ENCODE measurements around the gene ANKRD13C.

ANKRD13C gene

DNA sequence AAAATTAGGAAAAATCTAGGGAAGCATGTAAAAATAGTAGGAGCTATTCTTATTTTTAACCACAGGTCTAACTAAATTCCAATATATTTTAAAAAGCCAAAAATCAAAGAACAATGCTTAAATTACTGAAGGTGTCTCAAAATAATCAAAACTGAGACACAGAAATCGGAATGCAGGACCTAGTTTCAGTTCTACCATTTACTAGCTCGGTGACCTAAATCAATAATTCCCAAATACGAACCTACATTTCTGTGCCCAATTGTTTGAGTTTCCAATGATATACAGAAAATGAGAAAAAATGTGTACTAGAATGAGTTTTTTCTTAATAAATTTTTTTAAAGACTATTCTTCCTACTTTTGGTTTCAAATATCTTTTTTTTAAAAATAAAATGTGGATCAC, 37.4 kb downstream of the ANKRD13C start:
- no peak for DNase-seq (ENCODE audit: low read depth in 1 of 2, low spot score in 1 of 2)
- no peak for TF ChIP-seq JUND (IDR thresholded peaks at IDR 0.05; ENCODE audit: low read depth)
- in situ Hi-C loops (cut with HindIII; ENCODE audit: low pct_unique_long_range_greater_than_20kb, low sequenced_read_pairs), result no loop called here

DNA sequence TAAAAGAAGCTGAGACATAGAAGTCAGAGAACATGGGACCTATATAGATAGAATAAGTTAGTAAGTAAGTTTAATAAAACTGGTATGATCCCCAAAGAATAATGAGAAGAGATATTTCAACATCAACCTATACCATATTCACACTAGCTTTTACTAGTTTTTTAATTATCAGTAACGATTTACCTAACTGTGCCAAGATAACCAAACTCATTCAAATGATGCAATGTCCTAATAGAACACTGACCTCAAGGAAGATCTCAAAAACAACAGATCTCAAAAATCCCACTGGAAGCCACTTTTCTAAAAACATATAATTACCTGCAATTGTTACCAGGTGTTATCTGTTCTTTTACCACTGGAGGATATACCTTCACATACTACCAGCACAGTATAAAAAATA, 38.7 kb downstream of the ANKRD13C start:
- TF ChIP-seq JUND (IDR thresholded peaks at IDR 0.05; ENCODE audit: low read depth), result no peak
- in situ Hi-C loops (cut with HindIII; ENCODE audit: low pct_unique_long_range_greater_than_20kb, low sequenced_read_pairs), result no loop called here
- DNase-seq (ENCODE audit: low read depth in 1 of 2, low spot score in 1 of 2), result no peak

DNA sequence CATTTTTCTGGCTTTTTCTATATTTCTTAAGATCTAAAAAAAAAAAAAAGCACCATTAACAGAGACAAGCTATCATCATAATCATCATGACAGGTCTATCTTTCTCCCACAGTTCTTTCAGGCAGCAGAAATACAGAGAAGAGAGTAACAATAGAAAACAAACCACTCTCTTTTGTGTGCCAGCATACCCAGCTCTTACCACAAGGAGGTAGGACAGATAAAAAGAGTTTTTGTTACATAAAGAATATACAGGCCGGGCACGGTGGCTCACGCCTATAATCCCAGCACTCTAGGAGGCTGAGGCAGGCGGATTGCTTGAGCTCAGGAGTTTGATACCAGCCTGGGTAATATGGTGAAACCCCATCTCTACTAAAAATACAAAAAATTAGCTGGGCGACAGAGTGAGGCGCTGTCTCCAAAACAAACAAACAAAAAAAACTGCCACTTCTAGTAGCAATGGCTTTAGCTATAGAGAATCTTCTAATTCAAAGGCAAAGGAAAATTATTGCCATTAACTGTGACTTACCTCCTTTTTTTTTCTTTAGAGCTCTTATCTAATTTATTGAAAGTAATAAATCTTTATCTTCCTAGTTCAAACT, 39.7 kb downstream of the ANKRD13C start:
- in situ Hi-C loops (cut with HindIII; ENCODE audit: low pct_unique_long_range_greater_than_20kb, low sequenced_read_pairs), result no loop called here
- no peak for TF ChIP-seq JUND (IDR thresholded peaks at IDR 0.05; ENCODE audit: low read depth)
- no peak for DNase-seq (ENCODE audit: low read depth in 1 of 2, low spot score in 1 of 2)

DNA sequence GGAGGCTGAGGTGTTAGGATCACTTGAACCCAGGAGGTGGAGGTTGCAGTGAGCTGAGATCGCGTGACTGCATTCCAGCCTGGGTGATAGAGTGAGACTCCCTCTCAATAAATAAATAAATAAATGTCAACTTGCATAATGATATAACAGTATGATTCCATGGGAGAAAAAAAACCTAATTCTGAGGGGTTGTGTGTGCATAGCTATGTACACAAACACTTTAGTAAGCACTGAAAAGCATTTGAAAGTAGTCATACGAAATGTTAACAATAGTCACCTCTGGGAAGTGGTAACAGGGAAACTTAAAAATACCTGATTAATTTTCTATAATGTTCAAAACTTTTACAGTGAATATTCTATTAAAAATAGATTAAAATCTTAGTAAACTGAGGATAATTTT, 43.2 kb downstream of the ANKRD13C start:
- no peak for TF ChIP-seq JUND (IDR thresholded peaks at IDR 0.05; ENCODE audit: low read depth)

DNA sequence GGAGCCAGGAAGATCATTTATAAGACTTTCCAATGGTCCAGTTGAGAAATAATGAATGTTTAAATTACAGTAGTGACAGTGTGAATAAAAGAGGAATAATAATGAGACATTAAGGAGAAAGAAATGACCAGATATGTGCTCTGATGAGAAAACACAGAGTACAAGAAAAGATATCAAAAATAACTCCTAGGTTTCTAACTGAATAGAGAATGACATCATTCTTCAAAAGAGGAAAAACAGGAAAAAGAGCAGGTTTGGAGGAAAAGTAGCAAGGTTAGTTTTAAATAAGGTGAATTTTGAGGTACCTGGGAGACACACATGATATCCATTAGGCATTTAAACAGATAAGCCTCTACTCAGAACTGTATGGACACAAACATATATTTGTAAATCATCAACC, 55.0 kb downstream of the ANKRD13C start:
- TF ChIP-seq JUND (IDR thresholded peaks at IDR 0.05; ENCODE audit: low read depth), result no peak
- DNase-seq (ENCODE audit: low read depth in 1 of 2, low spot score in 1 of 2), result no peak
- in situ Hi-C loops (cut with HindIII; ENCODE audit: low pct_unique_long_range_greater_than_20kb, low sequenced_read_pairs), result no loop called here

More for the DNA sequence above, 43.2 kb downstream of the ANKRD13C start:
- in situ Hi-C loops (cut with HindIII; ENCODE audit: low pct_unique_long_range_greater_than_20kb, low sequenced_read_pairs), result no loop called here
- DNase-seq (ENCODE audit: low read depth in 1 of 2, low spot score in 1 of 2), result no peak

DNA sequence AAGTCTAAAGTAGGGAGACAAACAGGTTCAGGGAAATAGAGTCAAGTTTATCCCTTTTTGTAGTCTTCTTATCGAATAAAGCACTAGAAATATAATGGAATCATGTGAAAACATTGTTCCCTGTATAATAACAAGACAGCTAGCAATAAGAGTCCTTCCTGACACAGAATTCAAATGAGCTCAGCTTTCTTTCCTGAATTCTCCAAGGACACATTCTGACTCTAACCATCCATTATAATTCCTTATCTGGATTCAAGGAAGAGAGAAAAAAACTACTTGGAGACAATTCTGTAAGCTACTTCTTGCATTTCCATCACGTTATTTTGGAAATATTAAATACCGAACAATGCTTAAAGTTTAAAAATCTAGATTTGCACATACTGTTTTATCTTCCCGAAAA, 58.8 kb downstream of the ANKRD13C start:
- no peak for DNase-seq (ENCODE audit: low read depth in 1 of 2, low spot score in 1 of 2)
- in situ Hi-C loops (cut with HindIII; ENCODE audit: low pct_unique_long_range_greater_than_20kb, low sequenced_read_pairs), result no loop called here
- TF ChIP-seq JUND (IDR thresholded peaks at IDR 0.05; ENCODE audit: low read depth), result no peak

DNA sequence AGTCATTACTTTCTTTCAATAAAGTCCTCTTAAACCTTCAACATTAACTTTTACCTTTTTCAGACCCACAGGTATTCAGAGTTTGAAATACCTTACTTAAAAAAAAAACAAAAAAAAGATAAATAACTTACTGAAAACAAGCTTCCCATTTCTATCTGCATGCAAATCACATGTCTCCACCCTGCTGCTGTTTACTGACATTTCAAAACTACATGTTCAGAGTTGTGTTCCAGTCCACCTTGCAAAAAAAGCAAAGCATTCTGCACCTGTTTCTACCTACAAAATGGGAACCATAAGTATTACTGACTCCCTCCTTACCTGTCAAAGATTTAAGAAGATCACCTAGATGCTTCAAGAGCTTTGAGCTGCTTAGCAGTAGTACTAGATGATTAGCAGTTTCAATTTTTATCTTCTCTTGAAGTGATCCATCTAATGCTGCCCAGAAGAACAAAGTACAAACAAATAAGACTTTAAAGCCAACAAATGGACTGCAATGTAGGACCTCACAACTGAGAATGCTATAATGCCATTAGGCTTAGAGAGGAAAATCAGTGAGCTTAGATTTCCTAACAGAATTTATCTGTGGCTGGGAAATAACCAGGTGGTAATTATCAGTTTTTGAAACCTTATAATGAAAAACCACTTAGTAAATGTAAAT, 61.2 kb downstream of the ANKRD13C start:
- TF ChIP-seq JUND (IDR thresholded peaks at IDR 0.05; ENCODE audit: low read depth), result no peak
- DNase-seq (ENCODE audit: low read depth in 1 of 2, low spot score in 1 of 2), result no peak
- in situ Hi-C loops (cut with HindIII; ENCODE audit: low pct_unique_long_range_greater_than_20kb, low sequenced_read_pairs), result no loop called here

DNA sequence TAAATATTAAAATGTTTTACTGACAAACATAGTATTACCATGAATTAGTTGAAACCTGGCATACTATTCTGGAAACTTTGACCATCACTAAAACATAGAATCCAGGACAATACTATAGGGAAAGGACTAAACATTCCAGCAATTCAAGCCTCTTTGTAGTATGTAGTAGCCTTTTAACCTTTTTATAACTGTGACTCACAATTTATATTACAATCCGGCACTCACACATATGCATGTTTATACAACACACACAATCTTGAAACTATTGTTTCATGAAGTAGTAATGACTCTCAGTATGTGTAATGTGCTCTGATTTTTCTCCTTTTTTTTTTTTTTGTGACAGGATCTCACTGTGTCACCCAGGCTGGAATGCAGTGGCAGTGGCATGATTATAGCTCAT, 64.3 kb downstream of the ANKRD13C start:
- in situ Hi-C loops (cut with HindIII; ENCODE audit: low pct_unique_long_range_greater_than_20kb, low sequenced_read_pairs), result no loop called here
- TF ChIP-seq JUND (IDR thresholded peaks at IDR 0.05; ENCODE audit: low read depth), result no peak
- DNase-seq (ENCODE audit: low read depth in 1 of 2, low spot score in 1 of 2), result no peak

DNA sequence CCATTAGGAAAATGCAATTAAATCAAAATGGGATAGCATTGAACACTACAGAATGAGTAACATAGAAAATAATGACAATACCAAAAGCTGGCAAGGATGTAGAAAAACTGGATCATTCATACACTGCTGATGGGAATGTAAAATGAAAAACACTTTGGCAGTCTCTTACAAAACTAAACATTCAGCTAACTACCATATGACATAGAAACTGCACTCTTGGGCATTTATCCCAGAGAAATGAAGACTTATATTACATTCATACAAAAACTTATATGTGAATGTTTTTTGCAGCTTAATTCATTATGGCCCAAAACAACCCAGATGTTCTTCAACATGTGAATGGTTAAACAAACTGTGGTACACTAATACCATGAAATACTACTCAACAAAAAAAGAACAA, 66.4 kb downstream of the ANKRD13C start:
- in situ Hi-C loops (cut with HindIII; ENCODE audit: low pct_unique_long_range_greater_than_20kb, low sequenced_read_pairs), result no loop called here
- DNase-seq (ENCODE audit: low read depth in 1 of 2, low spot score in 1 of 2), result no peak
- no peak for TF ChIP-seq JUND (IDR thresholded peaks at IDR 0.05; ENCODE audit: low read depth)

DNA sequence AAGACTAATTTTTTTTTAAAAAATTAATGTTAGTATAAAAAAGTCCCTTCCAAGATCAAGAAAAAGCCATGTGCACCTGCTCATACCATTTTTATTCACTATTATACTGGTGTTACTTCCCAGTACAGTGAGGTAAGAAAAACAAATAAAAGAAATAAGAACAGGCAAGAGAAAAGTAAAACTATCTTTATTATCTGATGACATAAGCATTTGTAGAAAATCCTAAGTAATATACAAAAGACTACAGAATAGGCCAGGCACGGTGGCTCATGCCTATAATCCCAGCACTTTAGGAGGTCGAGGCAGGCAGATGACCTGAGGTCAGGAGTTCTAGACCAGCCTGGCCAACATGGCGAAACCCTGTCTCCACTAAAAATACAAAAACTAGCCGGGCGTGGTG, 68.1 kb downstream of the ANKRD13C start:
- DNase-seq (ENCODE audit: low read depth in 1 of 2, low spot score in 1 of 2), result no peak
- in situ Hi-C loops (cut with HindIII; ENCODE audit: low pct_unique_long_range_greater_than_20kb, low sequenced_read_pairs), result no loop called here
- no peak for TF ChIP-seq JUND (IDR thresholded peaks at IDR 0.05; ENCODE audit: low read depth)

DNA sequence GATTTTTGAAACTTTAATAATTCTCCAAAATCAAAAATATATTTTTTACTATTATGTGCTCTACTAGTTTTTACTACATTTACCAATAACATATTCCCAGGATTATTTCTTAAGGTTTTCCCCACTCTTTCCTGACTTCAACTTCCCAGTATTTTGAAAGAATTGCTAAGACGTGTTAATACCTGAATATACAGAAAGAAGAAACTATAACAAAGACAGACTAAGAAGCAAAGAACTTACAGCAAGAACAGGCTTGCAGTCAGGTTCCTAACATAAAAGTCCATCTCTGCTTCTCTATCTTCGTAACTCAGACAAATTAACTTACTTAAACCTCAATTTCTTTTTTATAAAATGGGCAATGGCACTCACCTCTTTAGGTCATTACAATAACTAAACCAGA, 70.2 kb downstream of the ANKRD13C start:
- in situ Hi-C loops (cut with HindIII; ENCODE audit: low pct_unique_long_range_greater_than_20kb, low sequenced_read_pairs), result no loop called here
- no peak for TF ChIP-seq JUND (IDR thresholded peaks at IDR 0.05; ENCODE audit: low read depth)
- no peak for DNase-seq (ENCODE audit: low read depth in 1 of 2, low spot score in 1 of 2)

DNA sequence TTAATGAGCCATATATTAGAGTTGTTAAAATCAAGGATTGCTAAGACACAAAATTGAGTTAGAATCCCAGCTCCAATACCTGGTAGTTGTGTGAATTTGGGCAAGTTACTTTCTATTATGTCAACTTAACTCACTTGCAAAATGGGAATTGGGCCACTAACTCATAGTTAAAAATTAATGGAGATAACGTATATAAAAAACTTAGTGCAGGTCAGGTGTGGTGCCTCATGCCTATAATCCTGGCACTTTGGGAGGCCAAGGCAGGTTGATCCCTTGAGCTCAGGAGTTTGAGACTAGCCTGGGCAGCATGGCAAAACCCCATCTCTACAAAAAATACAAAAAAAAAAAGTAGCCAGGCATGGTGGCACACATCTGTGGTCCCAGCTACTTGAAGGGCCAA, 75.8 kb downstream of the ANKRD13C start:
- no peak for DNase-seq (ENCODE audit: low read depth in 1 of 2, low spot score in 1 of 2)
- no peak for TF ChIP-seq JUND (IDR thresholded peaks at IDR 0.05; ENCODE audit: low read depth)
- in situ Hi-C loops (cut with HindIII; ENCODE audit: low pct_unique_long_range_greater_than_20kb, low sequenced_read_pairs), result no loop called here

DNA sequence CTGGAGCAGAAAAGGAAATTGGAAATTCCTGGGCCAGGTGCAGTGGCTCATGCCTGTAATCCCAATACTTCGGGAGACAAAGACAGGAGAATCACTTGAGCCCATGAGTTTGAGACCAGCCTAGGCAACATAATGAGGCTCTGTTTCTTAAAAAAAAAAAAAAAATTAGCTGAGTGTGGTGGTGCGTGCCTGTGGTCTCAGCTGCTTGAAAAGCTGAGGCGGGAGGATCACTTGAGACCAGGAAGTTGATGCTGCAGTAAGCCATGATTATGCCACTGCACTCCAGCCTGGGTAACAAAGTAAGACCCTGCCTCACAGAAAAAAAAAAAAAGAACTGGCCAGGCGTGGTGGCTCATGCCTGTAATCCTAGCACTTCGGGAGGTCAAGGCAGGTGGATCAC, 76.6 kb downstream of the ANKRD13C start:
- in situ Hi-C loops (cut with HindIII; ENCODE audit: low pct_unique_long_range_greater_than_20kb, low sequenced_read_pairs), result no loop called here
- no peak for TF ChIP-seq JUND (IDR thresholded peaks at IDR 0.05; ENCODE audit: low read depth)
- DNase-seq (ENCODE audit: low read depth in 1 of 2, low spot score in 1 of 2), result no peak

DNA sequence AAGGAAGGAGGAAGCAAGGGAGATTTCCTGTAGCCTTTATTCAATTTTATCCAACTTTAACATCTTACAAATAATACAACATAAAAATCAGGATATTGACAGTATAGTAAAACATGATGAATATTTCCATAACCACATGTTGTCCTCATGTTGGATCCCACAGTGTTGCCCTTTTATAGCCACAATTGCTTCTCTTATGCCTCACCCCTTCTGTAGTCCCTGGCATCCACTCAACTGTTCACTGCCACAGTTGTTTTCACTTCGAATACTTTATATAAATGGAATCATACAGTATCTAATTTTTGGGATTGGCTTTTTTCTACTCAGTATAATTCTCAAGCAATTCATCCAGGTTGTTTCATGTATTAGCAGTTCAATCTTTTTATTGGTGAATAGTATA, 88.6 kb downstream of the ANKRD13C start:
- no peak for DNase-seq (ENCODE audit: low read depth in 1 of 2, low spot score in 1 of 2)
- in situ Hi-C loops (cut with HindIII; ENCODE audit: low pct_unique_long_range_greater_than_20kb, low sequenced_read_pairs), result no loop called here

More for the DNA sequence above, 88.6 kb downstream of the ANKRD13C start:
- TF ChIP-seq JUND (IDR thresholded peaks at IDR 0.05; ENCODE audit: low read depth), result no peak
